Measurements from ENCODE around the gene ACSS1.

DNA sequence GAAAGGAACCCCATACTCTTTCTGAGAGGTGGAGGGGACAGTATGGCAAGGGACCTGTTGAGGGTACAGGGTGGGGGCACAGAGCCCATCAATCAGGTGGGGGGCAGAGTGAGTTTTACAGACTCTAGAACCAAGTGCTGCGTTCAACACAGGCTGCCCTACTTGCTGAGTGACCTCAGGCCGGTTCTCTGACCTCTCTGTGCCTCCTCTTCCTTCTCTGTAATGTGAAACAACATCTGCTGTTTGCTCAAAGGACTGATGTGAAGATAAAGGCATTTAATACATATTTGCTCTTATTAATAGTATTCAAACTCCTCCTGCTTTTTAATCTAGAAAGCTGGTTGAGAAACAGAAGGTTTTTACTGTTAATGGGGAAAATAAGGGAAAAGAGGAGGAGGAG lies 39.5 kb downstream of the ACSS1 start:
- TF ChIP-seq EZH2 (IDR thresholded peaks at IDR 0.05) (no peak), POLR2AphosphoS5 (IDR thresholded peaks at IDR 0.05; ENCODE audit: borderline replicate concordance, low read depth, low read length) (no peak)

Data from SK-N-MC (cell line).